ENCODE results near the gene KCNA4.
"Not testable (repeated sequence)": the region's sequence is repeated elsewhere in the genome, so short reads cannot be mapped to it uniquely, and the experiment has no call there.

Gene KCNA4

DNA sequence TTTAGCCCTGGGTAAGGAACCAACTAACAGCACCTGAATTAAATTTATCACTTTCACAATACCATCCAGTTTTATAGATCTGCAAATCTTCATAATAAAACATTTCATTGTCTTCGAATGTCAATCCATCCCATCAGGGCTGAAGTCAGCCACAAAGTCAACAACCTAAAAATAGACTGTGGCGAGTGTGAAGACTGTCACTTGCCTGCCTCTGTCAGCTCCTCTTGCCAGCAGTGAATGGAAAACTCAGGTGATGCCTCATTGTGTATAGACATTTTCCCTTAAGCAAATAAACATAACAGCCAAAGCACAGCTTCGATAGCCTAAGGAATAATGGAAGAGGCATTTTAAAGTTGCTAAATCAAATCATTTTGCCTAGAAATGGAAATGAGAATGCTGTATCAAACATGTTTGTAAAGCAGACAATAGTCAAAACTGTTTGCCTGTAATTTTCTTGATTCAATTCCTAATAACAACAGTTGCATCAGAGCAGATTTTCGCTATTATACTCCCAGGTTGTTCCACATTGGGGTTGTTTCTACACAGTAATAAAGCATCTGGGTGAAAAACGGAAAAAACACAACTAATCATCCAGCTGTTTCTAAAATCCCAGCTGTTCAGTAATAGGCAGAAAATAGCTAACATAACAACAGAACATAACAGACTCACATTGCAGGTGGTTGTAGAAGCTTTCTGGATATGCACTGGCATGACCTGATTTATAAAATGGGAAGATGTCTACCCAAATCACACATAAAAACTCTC, 15.7 kb downstream of the KCNA4 start:
- DNase-seq (ENCODE audit: low read depth in 2 of 2): no peak

DNA sequence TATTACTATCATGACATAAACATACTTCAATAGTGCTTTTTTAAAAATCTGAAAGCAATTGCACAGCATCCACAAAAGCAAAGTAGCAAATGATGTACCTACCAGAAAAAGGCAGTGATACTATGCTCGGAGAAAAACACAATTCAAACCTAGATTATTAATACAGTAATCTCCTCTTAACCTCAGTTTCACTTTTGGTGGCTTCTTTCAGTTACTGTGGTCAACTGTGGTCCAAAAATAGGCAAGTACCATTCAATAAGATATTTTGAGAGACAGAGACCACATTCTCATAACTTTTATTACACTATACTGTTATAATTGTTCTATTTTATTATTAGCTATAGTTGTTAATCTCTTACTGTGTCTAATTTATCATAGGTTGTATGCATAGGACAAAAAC, 20.8 kb downstream of the KCNA4 start:
- DNase-seq (ENCODE audit: low read depth in 2 of 2): no peak

DNA sequence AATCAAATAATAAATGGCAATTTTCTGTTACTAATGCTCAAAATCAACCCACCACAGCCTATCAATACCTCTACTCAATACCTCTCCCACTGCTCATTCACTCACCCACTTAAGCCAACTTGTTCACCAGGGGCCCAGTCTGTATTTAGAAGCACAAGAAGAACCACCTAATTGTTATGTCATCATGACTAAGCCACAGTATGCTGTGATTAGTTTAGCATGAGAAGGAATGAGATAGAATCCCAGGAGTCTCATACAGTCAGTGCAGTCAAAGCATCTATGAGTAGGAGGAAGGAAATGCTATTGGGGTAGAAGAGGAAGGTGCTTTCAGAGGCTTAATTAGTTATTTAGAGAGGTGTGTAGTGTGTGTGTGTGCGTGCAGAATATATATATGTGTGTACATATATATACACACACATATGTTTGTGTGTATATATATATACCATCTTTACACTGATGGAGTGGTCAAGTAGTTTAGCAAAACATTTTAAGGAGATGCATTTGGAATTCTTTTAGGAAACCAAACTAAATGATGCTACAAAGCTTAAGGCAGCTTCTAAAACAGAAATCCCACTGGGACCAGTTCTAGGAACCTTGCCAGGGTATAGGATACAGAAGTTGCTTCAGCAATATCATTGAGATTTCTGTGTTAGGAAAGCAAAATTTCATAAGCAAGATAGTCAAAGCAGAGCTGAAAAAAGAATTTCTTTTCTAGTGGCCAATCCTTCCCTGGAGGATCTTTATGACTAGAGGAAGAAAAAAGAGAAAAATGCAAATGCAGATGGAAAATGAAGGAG, 27.5 kb downstream of the KCNA4 start:
- peak; percentile 4 to 5 for DNase-seq (ENCODE audit: low read depth in 2 of 2)

DNA sequence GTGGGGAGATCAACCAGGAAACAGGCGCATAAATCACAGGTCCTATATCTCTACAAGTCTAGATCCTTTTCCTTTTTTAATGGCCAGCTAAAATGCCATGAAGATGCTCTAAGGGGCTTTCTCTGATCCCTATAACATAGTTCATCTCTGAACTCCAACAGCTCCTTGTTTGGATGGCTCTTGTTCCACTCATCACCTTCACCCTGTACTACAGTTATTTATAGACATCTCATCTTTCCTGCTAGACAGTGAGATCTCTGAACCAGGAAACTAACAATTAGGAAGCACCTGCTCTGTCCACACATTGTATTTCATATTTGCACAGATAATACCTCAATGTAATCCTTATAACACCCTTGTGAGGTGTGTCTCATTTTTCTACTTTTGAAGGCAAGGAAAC, 31.6 kb downstream of the KCNA4 start:
- no peak for DNase-seq (ENCODE audit: low read depth in 2 of 2)

DNA sequence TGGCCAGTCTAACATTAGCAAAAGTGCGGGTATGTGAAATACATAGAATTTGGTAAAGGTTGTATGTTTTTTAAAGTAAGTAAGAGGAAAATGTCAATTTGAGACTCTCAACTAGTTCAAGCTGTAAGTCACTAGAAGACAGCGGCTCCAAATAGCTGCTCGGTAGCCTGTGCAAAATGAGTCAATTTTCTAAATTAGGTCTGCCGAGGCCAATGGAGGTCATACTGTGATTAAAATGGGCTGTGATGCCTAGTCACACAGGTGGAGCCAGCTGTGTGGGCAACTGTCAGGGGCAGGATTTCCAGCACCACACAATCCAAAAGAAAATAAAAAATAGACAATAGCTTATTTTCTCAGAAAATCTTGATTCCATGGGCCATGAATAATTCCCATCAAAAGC, 32.3 kb downstream of the KCNA4 start:
- DNase-seq (ENCODE audit: low read depth in 2 of 2): no peak

DNA sequence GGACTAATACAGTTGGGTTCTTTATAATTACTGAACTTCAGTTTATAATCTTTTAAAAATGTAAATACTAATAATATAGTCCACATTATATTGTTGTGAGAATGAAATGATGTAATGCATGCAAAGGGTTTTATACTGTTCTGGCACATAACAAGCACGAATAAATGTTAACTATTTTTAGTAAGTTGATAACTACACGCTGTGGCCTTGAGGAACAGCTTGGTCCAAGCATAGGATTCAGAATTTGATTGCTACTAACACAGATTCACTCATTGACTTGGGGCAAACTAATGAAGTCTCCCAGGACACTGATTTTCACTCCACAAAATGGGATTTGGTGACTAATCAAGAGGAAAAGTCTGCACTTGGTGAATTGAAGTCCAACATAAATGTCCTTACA, 38.3 kb downstream of the KCNA4 start:
- DNase-seq (ENCODE audit: low read depth in 2 of 2): no peak

DNA sequence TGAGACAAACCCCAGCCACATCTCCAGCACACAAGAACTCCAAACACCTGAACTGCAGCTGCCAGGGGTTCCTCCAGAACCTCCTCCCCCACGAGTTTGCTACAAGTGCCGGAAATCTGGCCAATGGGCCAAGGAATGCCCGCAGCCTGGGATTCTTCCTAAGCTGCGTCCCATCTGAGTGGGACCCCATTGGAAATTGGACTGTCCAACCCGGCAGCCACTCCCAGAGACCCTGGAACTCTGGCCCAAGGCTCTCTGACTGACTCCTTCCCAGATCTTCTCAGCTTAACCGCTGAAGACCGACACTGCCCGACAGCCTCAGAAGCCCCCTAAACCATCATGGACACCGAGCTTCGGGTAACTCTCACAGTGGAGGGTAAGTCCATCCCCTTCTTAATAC, 41.2 kb downstream of the KCNA4 start:
- not testable (repeated sequence) for DNase-seq (ENCODE audit: low read depth in 2 of 2)

DNA sequence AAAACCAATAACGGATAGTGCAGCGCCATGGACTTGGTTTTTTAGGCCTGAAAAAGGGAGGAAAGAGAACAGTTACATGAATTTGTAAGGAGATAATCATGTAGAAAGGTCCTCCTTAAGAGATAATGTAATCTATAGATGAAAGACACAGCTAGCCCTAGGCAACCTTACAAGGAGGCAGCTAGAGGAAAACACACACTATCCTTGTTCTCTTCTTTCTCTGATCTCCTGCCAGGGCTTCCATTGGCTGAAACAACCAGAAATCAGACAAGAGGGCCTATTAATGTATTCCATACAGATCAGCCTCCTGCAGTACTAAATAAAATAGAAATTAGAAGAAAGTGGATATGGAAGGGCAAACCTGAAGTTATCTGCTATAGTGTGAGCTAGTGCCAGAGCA, 53.0 kb downstream of the KCNA4 start:
- no peak for DNase-seq (ENCODE audit: low read depth in 2 of 2)

DNA sequence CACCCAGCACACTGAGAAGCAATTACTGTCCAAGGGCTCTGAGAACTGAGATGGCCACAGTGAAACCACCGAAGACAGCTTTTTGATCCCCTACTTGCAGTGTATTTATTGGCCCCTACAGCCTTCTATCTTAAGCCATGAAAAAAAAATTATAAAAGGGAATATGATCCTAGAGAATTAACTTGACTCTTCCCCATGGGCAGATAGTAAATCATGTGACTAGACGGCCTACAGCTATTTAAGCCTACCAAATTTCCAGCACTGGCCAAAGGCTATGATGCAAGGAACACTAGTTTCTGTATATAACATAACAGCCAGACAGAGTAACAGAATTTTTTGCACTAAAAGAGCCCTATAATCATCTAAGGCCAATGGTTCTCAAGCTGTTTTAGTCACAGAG, 53.8 kb downstream of the KCNA4 start:
- no peak for DNase-seq (ENCODE audit: low read depth in 2 of 2)

DNA sequence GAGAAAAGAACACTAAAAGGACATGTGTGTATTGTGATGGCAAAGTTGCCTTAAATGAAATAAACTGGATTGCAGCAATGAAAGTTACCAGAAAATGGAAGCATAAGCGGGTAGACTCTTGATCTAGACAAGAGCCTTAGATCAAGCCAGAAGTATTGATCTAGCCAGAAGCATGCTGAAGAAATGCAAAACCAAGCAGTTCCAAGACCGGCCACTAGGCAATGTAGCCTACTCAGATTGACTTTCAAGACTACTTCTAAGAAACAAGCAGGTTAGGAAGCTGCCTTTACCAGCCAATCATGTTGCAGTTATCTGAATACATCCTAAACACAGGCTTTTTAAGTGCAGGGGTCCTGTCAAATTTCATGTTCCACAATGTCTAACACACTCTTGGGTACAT, 54.6 kb downstream of the KCNA4 start:
- DNase-seq (ENCODE audit: low read depth in 2 of 2): no peak

Data from fibroblast of skin of left quadriceps (primary cell).